Breast epithelium (tissue), 4 donors: ENCODE data around the gene SAMD8. TPM values are rescaled to one million over a fixed set of nuclear protein-coding genes. Genes with fewer than 3 reads are reported as not detected.

Source experiments
- DNase-seq, 2 donors: peaks; one replicate each; pipeline ENCODE4 v3.0.0-alpha.2; 2019; ENCODE audit warnings: low spot score in 2 of 2
- H3K27ac ChIP-seq, 2 donors: fragments of 200-600 bp; sonication (generic) in 1 of 2; one replicate each; pipeline ENCODE4 v1.5.1; 2016 to 2019; ENCODE audit warnings: mild to moderate bottlenecking in 1 of 2
- H3K27me3 ChIP-seq, 2 donors: fragments of 200-600 bp; sonication (generic) in 1 of 2; one replicate each; pipeline versions ENCODE4 v1.5.1 to v1.6.0; 2017 to 2019; ENCODE audit warnings: control low read depth in 1 of 2, mild to moderate bottlenecking in 1 of 2
- H3K36me3 ChIP-seq: fragments of 200-600 bp; one replicate; pipeline ENCODE4 v1.5.1; 2019
- H3K4me1 ChIP-seq, 2 donors: fragments of 200-600 bp; sonication (generic); one replicate each; pipeline ENCODE4 v1.5.1; 2016 to 2019; ENCODE audit warnings: control low read depth in 1 of 2
- H3K4me3 ChIP-seq, 3 donors: fragments of 200-600 bp; sonication (generic); 1 replicate in 2 of 3; 2 replicates in 1 of 3; pipeline ENCODE4 v1.5.1; 2016 to 2019; ENCODE audit warnings: mild to moderate bottlenecking in 3 of 3, moderate library complexity in 2 of 3
- H3K9me3 ChIP-seq, 2 donors: fragments of 200-600 bp; sonication (generic) in 1 of 2; one replicate each; pipeline ENCODE4 v1.5.1; 2016 to 2019; ENCODE audit warnings: control low read depth in 1 of 2
- CTCF ChIP-seq, 3 donors: fragments of 450-650 bp; IDR thresholded peaks; one replicate each; pipeline ENCODE4 v1.5.1; 2016 to 2017; ENCODE audit warnings: antibody characterized with exemption in 3 of 3, mild to moderate bottlenecking in 3 of 3, moderate library complexity in 3 of 3
- POLR2A ChIP-seq: fragments of 450-650 bp; IDR thresholded peaks from one replicate; pipeline ENCODE4 v1.6.1; 2016; ENCODE audit warnings: antibody characterized with exemption, mild to moderate bottlenecking, moderate library complexity
- POLR2AphosphoS5 ChIP-seq, 3 donors: sonication (generic); formaldehyde crosslinking; IDR thresholded peaks; one replicate each; pipeline ENCODE4 v1.6.1; 2017; ENCODE audit warnings: antibody characterized with exemption in 3 of 3
- intact Hi-C: fragments of 100-400 bp; cut with DNase I; formaldehyde crosslinking; loops from one replicate; pipeline ENCODE4 v1.15.1; 2023; ENCODE audit warnings: low total_unique reads
- total RNA-seq, 3 donors: library from RNA; depleted of rRNA; stranded (reverse); fragments of >200 nt; gene quantifications; one replicate each; pipeline ENCODE4 v1.1.0, GENCODE V29; 2016

Gene SAMD8
- total RNA-seq, 3 donors from 2014 or later = 41.0 to 45.2 (median 41.3) TPM

- intact Hi-C loops = loop anchor here (10.0 kb wide), 1 partner anchor 125 kb away; a partner anchor contains a TSS
- H3K4me1 ChIP-seq = peaks cover 6 to 32% of the 10 kb centered on the region in 2 donors
- no peak overlapping the region for H3K4me3 ChIP-seq
- H3K36me3 ChIP-seq = no peaks in the 10 kb centered on the region
- TF ChIP-seq CTCF (IDR thresholded peaks at IDR 0.05) = no peak
- no peak for TF ChIP-seq POLR2A
- no peaks in the 10 kb centered on the region for H3K27me3 ChIP-seq
- no peaks in the 10 kb centered on the region for H3K9me3 ChIP-seq
- H3K27ac ChIP-seq = no peak overlapping the region
- DNase-seq = no peak
Observed at GRCh38 chr10:75229971-75230370, 118.5 kb downstream of the SAMD8 start.

- H3K27ac ChIP-seq = peak overlapping the region in 1 of 2 donors; percentile 6
- intact Hi-C loops = loop anchor here (10.0 kb wide), 1 partner anchor 126 kb away; a partner anchor contains a TSS
- H3K36me3 ChIP-seq = no peaks in the 10 kb centered on the region
- TF ChIP-seq CTCF (IDR thresholded peaks at IDR 0.05) = peak; percentile 83 to 89 (median 87)
- peak in 2 of 3 donors; percentile 12 to 42 for TF ChIP-seq POLR2AphosphoS5 (IDR thresholded peaks at IDR 0.05)
- TF ChIP-seq POLR2A = no peak
- H3K27me3 ChIP-seq = no peaks in the 10 kb centered on the region
- peak; percentile 86 to 89 for DNase-seq
- H3K4me1 ChIP-seq = peaks cover 9 to 25% of the 10 kb centered on the region in 2 donors
- no peaks in the 10 kb centered on the region for H3K9me3 ChIP-seq
- H3K4me3 ChIP-seq = no peak overlapping the region
Observed at GRCh38 chr10:75230600-75231038, 119.2 kb downstream of the SAMD8 start.

Other genes starting within 250 kb of the SAMD8 start
- 100 to 1,000 TPM in 1 of 3 donors, 10 to 100 TPM in 2; 86.2 to 127 (median 91.6) TPM for gene VDAC2, start 99.1 kb downstream of the SAMD8 start, total RNA-seq
- gene COMTD1, start 124.3 kb downstream of the SAMD8 start, total RNA-seq = 10 to 100 TPM; 21.0 to 28.5 (median 21.7) TPM